ENCODE results near the gene LDLRAD4. TPM values are rescaled to one million over a fixed set of nuclear protein-coding genes. Genes with fewer than 3 reads are reported as not detected.

LDLRAD4 gene
- total and polyA plus RNA-seq, 2 experiments from 2014 or later = 0.73 to 1.9 TPM

- ATAC-seq (no peak), DNase-seq (ENCODE audit: low spot score) (no peak)
- Histone ChIP-seq H3K4me1 (ENCODE audit: insufficient read depth) (peaks cover 19% of the 10 kb centered on the region), H3K27ac (ENCODE audit: low read depth) (no peak overlapping the region), H3K4me2 (no peak overlapping the region), H3F3A (replicated peaks; ENCODE audit: low read depth) (no peaks in the 10 kb centered on the region), H3K4me3 (no peak overlapping the region), H4K20me1 (replicated peaks; ENCODE audit: insufficient read depth) (no peaks in the 10 kb centered on the region), H3K79me2 (replicated peaks; ENCODE audit: insufficient read depth) (no peaks in the 10 kb centered on the region), H3K36me3 (ENCODE audit: insufficient read depth) (no peaks in the 10 kb centered on the region), H3K27me3 (ENCODE audit: insufficient read depth) (no peaks in the 10 kb centered on the region), H3K9me2 (ENCODE audit: insufficient read depth) (no peaks in the 10 kb centered on the region), H2AFZ (no peak overlapping the region)
- Mint-ChIP-seq H3K36me3 (ENCODE audit: low read depth) (peaks cover 12% of the 10 kb centered on the region), H3K9me3 (peaks cover 16% of the 10 kb centered on the region), H3K27ac (no peak overlapping the region), H3K4me3 (no peak overlapping the region), H3K27me3 (ENCODE audit: insufficient read depth, low read depth, poor library complexity) (peaks cover 22% of the 10 kb centered on the region), H3K4me1 (peaks cover 33% of the 10 kb centered on the region)
- TF ChIP-seq ZNF114 (CRISPR knock-in tag; IDR thresholded peaks at IDR 0.05) = no peak
- no peak for TF ChIP-seq ZNF462 (CRISPR knock-in tag; IDR thresholded peaks at IDR 0.05)
- no peak for TF ChIP-seq EZH2 (IDR thresholded peaks at IDR 0.05; ENCODE audit: low read depth, unreplicated experiment)
- TF ChIP-seq, protein P1, sequence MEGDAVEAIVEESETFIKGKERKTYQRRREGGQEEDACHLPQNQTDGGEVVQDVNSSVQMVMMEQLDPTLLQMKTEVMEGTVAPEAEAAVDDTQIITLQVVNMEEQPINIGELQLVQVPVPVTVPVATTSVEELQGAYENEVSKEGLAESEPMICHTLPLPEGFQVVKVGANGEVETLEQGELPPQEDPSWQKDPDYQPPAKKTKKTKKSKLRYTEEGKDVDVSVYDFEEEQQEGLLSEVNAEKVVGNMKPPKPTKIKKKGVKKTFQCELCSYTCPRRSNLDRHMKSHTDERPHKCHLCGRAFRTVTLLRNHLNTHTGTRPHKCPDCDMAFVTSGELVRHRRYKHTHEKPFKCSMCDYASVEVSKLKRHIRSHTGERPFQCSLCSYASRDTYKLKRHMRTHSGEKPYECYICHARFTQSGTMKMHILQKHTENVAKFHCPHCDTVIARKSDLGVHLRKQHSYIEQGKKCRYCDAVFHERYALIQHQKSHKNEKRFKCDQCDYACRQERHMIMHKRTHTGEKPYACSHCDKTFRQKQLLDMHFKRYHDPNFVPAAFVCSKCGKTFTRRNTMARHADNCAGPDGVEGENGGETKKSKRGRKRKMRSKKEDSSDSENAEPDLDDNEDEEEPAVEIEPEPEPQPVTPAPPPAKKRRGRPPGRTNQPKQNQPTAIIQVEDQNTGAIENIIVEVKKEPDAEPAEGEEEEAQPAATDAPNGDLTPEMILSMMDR (conservative IDR thresholded peaks at IDR 0.05; ENCODE audit: low read depth in 2 of 2) = no peak
- TF ChIP-seq JUNB (IDR thresholded peaks at IDR 0.05; ENCODE audit: unreplicated experiment) = no peak
- no peak for TF ChIP-seq EZH2phosphoT487 (IDR thresholded peaks at IDR 0.05; ENCODE audit: unreplicated experiment)
- TF ChIP-seq, protein P2, sequence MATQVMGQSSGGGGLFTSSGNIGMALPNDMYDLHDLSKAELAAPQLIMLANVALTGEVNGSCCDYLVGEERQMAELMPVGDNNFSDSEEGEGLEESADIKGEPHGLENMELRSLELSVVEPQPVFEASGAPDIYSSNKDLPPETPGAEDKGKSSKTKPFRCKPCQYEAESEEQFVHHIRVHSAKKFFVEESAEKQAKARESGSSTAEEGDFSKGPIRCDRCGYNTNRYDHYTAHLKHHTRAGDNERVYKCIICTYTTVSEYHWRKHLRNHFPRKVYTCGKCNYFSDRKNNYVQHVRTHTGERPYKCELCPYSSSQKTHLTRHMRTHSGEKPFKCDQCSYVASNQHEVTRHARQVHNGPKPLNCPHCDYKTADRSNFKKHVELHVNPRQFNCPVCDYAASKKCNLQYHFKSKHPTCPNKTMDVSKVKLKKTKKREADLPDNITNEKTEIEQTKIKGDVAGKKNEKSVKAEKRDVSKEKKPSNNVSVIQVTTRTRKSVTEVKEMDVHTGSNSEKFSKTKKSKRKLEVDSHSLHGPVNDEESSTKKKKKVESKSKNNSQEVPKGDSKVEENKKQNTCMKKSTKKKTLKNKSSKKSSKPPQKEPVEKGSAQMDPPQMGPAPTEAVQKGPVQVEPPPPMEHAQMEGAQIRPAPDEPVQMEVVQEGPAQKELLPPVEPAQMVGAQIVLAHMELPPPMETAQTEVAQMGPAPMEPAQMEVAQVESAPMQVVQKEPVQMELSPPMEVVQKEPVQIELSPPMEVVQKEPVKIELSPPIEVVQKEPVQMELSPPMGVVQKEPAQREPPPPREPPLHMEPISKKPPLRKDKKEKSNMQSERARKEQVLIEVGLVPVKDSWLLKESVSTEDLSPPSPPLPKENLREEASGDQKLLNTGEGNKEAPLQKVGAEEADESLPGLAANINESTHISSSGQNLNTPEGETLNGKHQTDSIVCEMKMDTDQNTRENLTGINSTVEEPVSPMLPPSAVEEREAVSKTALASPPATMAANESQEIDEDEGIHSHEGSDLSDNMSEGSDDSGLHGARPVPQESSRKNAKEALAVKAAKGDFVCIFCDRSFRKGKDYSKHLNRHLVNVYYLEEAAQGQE (IDR thresholded peaks at IDR 0.05; ENCODE audit: unreplicated experiment) = no peak
These were observed 285.3 kb downstream of the LDLRAD4 start for GRCh38 chr18:13503836-13504235.

Data from GM23338 (cell line).